ENCODE measurements around the gene CCDC120. TPM values are rescaled to one million over a fixed set of nuclear protein-coding genes. Genes with fewer than 3 reads are reported as not detected.
A peak's percentile ranks its signal among the peaks of the same experiment; 100 is the strongest.

Gene CCDC120
- total RNA-seq, 1 experiment from 2014 or later = 14.5 TPM

- Histone ChIP-seq H3K27me3 (ENCODE audit: insufficient read depth, low read length) (no peaks in the 10 kb centered on the region), H2BK120ac (ENCODE audit: low read depth, low read length, poor library complexity, severe bottlenecking) (no peak overlapping the region), H3K56ac (ENCODE audit: insufficient read length, low read depth, low read length) (no peak overlapping the region), H2BK15ac (ENCODE audit: low read depth, low read length) (no peak overlapping the region), H4K8ac (replicated peaks; ENCODE audit: insufficient read length, low read depth, low read length) (no peak overlapping the region), H3K23ac (ENCODE audit: insufficient read length, low read depth, low read length) (no peak overlapping the region), H4K5ac (ENCODE audit: insufficient read length, low read depth, low read length) (no peak overlapping the region), H3K79me1 (ENCODE audit: insufficient read depth, low read depth, low read length, poor library complexity, severe bottlenecking) (peaks cover 8% of the 10 kb centered on the region), H3T11ph (ENCODE audit: low read length) (no peak overlapping the region), H4K91ac (ENCODE audit: insufficient read length, low read depth, low read length) (no peak overlapping the region), H3K27ac (ENCODE audit: insufficient read length, low read depth, low read length) (peak overlapping the region; percentile 76), H2BK5ac (ENCODE audit: insufficient read length, low read length) (no peak overlapping the region), H2BK20ac (ENCODE audit: low read depth, low read length, poor library complexity, severe bottlenecking) (no peak overlapping the region), H3K23me2 (ENCODE audit: insufficient read length, low read depth, low read length, poor library complexity, severe bottlenecking) (peaks cover 7% of the 10 kb centered on the region), H3K4ac (ENCODE audit: low read depth, low read length) (no peak overlapping the region), H3K4me1 (ENCODE audit: insufficient read depth, low read length) (peaks cover 5% of the 10 kb centered on the region), H2AK5ac (ENCODE audit: insufficient read length, low read length) (no peak overlapping the region), H4K20me1 (ENCODE audit: control insufficient read depth, insufficient read depth, insufficient read length) (no peaks in the 10 kb centered on the region), H3K4me2 (ENCODE audit: insufficient read depth, insufficient read length, low read length) (peak overlapping the region; percentile 96), H3K9ac (ENCODE audit: extremely low read depth, insufficient read length, low read length) (peak overlapping the region; percentile 89), H3K18ac (ENCODE audit: insufficient read length, low read depth, low read length) (no peak overlapping the region), H3K9me3 (ENCODE audit: control insufficient read depth, low read depth, low read length) (no peaks in the 10 kb centered on the region), H3K79me2 (ENCODE audit: insufficient read depth, low read length) (peaks cover 12% of the 10 kb centered on the region; the same call in 1 of the 2 replicates), H2AFZ (ENCODE audit: low read length) (no peak overlapping the region), H3K14ac (ENCODE audit: insufficient read depth, low read length) (no peak overlapping the region), H2BK12ac (ENCODE audit: insufficient read length, low read depth, low read length) (no peak overlapping the region)
- DNase-seq = no peak
- TF ChIP-seq CTCF (conservative IDR thresholded peaks at IDR 0.05) = no peak
- peak overlapping the region; percentile 90 to 96 for H3K4me3 Mint-ChIP-seq
- H3K4me1 Mint-ChIP-seq = peaks cover 21 to 22% of the 10 kb centered on the region in 2 experiments
- WGBS (ENCODE audit: extremely low coverage, insufficient read length, low lambda C conversion rate) = no CpG with 5 or more reads among the region's 10 CpGs
- peaks cover 25 to 41% (median 33%) of the 10 kb centered on the region in 3 experiments for H3K36me3 Mint-ChIP-seq (ENCODE audit: insufficient read depth in 1 of 3, low read depth in 3 of 3)
- peaks cover 69% of the 10 kb centered on the region in 2 experiments for H3K9me3 Mint-ChIP-seq
- no peaks in the 10 kb centered on the region for H3K27me3 Mint-ChIP-seq (ENCODE audit: low read depth)
- H3K27ac Mint-ChIP-seq = peak overlapping the region; percentile 93 to 100 (median 98)
Measured at GRCh38 chrX:49041744-49042580, 16.8 kb upstream of the CCDC120 start.

Measured in H9 (cell line).